Activated CD8-positive, alpha-beta memory T cell treated with anti-CD3 and anti-CD28 coated beads, Interleukin-2, amount 50 U/mL, for 1 hour (primary cell): ENCODE data around the gene COQ8A.

Experiments used
- DNase-seq: peaks from one replicate; pipeline ENCODE4 v3.0.0-alpha.2; 2020; ENCODE audit errors: extremely low read depth

The COQ8A gene

GRCh38 chr1:226940029-226940805, at the start of gene COQ8A:
TSS of gene COQ8A (plus strand) at chr1:226940294. CDS start at chr1:226961386, 21,092 bp downstream.
- peak; percentile 94 for DNase-seq

DNA sequence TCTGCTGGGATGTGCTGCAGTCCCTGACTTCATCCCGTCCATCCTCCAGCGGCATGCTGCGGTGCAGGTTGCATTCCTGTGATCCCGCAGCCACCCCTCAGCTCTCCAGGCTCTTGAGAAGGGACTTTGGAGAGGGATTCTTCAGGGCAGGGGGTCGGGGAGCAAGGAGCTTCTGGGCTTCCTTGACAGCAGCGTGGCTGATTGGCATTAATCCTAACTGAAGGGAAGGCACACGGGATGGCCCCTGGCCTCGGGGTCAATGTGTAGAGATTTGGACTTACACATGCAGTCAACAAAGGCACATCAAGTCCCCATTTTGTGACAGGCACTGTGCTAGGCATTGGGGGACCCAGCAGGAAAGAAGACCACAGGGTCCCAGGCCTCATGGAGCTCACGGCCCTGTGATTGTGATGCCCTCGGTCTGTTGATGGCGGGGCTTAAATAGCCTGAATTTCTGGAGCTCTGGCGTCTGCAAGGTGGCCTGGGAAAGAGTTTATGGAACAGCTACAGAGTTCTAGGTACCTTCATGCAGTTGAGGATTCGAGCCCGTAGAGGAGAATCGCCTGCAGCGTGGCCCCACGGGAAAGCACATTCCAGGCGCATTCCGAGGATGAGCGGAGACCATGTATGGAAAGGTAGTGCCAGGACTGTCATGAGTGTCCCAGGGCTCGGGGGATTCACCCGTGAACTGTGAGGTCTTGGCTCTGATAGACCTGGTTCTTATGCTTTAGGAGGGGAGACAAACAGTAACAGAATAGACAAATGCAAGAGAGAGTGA, 49.6 kb upstream of the COQ8A start:
- DNase-seq: no peak

GRCh38 chr1:226891346-226891745, 48.7 kb upstream of the COQ8A start:
- DNase-seq: no peak

GRCh38 chr1:226891846-226892523, 48.1 kb upstream of the COQ8A start:
- no peak for DNase-seq

DNA sequence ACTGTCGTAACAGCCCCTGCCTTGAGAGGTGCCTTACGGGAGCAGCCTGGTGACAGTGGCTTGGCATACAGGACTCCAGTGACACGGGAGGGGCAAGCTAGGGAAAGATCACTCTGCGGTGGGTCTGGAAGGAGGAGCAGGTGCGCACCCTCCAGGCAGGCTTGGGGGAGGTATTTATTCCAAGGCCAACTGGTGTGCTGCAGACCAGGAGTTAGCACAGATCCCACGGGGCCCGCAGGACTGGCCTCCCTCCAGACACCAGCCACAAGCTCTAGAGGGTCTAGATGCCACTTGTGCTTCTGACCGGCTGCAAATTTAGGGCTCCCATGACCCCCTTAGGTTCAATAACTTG, 47.6 kb upstream of the COQ8A start:
- DNase-seq: no peak

- no peak for DNase-seq
These were observed 46.2 kb upstream of the COQ8A start for GRCh38 chr1:226893936-226894335.

- DNase-seq: no peak
These were observed 45.3 kb upstream of the COQ8A start for GRCh38 chr1:226894826-226895225.

DNA sequence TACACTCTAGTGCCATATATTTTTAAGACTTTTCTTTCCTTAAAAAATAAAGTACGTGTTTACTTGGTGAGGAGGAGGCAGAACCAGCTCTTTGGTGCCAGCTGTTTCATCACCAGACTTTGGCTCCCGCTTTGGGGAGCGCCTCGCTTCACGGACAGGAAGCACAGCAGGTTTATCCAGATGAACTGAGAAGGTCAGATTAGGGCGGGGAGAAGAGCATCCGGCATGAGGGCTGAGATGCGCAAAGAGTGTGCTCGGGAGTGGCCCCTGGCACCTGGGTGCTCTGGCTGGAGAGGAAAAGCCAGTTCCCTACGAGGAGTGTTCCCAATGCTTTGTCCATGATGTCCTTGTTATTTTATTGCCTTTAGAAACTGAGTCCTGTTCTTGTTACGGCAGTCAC, 44.5 kb upstream of the COQ8A start:
- no peak for DNase-seq

DNA sequence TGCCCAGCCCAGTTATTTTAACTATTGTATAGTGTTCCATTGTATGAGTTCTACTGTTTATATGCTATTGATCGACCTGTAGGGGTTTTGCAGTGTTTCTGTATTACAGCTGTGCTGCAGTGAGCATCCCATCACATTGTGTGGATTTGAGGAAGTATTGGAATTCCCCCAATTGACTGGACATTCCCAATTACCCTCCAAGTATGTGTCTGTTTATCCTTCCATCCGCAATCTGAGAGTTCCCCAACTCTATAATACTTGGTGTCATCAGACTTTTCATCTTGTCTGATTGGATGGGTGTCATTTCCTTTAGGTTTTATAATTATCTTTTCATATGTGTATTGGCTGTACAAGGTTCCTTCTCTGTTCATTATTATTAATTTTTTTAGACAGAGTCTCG, 41.8 kb upstream of the COQ8A start:
- no peak for DNase-seq

GRCh38 chr1:226901421-226901820, 38.7 kb upstream of the COQ8A start:
- DNase-seq: no peak

GRCh38 chr1:226902601-226903000, 37.5 kb upstream of the COQ8A start:
- no peak for DNase-seq

- no peak for DNase-seq
These were observed 36.0 kb upstream of the COQ8A start for GRCh38 chr1:226903819-226904716.

DNA sequence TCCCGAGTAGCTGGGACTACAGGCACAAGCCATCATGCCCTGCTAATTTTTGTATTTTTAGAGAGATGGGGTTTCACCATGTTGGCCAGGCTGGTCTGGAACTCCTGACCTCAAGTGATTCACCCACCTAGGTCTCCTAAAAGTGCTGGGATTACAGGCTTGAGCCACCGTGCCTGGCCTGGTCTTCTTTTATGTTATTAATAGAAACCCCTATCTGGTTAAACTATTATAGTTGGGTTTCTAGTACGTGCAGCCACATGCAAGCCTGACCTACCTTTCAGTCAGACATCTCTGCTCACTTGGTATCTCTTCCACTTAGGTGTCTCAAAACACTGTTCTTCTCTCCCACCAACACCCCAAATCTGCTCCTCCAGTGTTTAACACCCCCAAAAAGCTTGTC, 35.3 kb upstream of the COQ8A start:
- DNase-seq: no peak

GRCh38 chr1:226908419-226908818, 31.7 kb upstream of the COQ8A start:
- DNase-seq: no peak

DNA sequence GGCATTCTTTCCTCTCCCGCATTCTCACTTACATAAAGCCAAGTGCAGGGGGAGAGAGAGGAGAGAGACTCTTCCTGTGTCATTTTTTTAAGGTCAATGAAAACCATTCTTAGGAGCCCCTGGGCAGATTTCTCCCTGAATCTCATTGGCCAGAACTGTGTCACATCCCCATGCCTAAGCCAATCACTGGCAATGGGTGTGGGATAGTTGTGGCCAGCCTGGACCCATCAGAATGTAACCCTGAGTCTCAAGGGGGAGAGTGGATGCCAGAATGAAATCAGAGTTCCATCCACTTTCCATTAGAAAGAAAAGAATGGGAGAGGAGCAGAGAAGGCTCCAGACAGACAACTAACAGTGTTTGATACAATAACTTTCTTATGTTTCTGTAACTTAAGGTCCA, 31.2 kb upstream of the COQ8A start:
- no peak for DNase-seq

- no peak for DNase-seq
These were observed 27.4 kb upstream of the COQ8A start for GRCh38 chr1:226912587-226913176.

DNA sequence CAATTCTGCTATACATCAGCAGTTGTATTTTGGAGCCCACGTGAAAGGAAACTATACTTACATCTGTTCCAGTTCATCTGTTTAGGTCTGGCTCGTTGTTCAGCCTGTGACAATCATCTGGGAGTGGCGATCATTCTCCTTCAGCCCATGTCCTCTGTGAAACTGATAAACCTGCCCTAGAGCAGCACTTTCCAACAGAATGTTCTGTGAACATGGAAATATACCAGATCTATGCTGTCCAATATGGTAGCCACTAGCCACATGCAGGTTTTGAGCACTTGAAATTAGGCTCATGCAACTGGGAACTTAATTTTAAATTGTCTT, 24.5 kb upstream of the COQ8A start:
- DNase-seq: no peak

DNA sequence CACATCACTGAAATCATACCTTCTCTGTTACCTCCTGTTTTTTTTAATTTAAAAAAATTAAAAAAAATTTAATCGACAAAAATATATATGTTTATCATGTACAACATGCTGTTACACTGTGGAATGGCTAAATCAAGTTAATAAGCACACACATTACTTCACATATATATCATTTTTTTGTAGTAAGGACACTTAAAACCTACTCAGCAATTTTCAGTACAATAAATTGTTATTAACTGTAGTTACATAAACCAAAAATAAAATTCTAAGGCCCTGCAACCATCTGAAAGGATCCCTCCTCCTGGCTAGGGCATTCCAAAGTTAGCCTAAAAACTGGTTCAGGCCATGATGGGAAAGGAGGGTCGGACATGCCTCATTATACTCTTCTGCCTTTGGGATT, 23.6 kb upstream of the COQ8A start:
- DNase-seq: no peak

- no peak for DNase-seq
These were observed 20.5 kb upstream of the COQ8A start for GRCh38 chr1:226919587-226919986.

DNA sequence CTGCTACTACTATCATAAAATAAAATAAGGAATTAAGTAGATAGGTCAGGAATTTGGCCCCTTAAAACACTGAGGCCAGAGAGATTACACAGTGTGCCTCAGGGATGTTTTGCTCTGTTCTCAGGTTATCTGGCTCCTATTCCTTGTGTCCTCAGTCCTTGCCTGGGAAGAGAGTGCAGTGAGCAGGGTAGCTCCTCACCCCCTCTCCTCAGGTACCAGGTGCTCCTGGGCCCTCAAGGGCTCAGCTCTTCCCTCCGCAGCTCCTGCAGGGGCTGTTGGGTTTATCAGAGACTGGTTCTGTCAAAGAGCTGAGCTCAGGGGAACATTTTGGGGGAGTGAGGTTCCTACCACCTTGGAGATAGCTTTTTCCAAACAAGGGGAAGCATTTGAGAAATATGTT, 20.1 kb upstream of the COQ8A start:
- no peak for DNase-seq

- no peak for DNase-seq
These were observed 19.6 kb upstream of the COQ8A start for GRCh38 chr1:226920446-226920894.
